K562 (cell line): ENCODE measurements around the gene ANXA10. TPM values are rescaled to one million over a fixed set of nuclear protein-coding genes. Genes with fewer than 3 reads are reported as not detected.

ENCODE experiments used
- ATAC-seq: fragments of 200-7000 bp; cut with Tn5 transposase; 3 replicates; pipeline ENCODE4 v1.9.1; 2020; ENCODE audit warnings: moderate library complexity
- BruUV-seq: library from RNA; stranded (reverse); fragments of 400-500 nt; replicated peaks from 2 replicates; lab custom pipeline; 2021; lab: Mats Ljungman, UMichigan
- CTCF ChIA-PET: fragments of 300-600 bp; formaldehyde crosslinking; extraction: SDS; loops from one replicate; lab custom pipeline; 2021; ENCODE audit warnings: low intra/inter-chr PET ratio; lab: Yijun Ruan, JAX
- POLR2A ChIA-PET: fragments of 300-600, 350-650 bp; sonication (Branson Sonifier 250); formaldehyde crosslinking; extraction: SDS; loops from one replicate; lab custom pipeline; 2021; ENCODE audit warnings: antibody characterized with exemption, inconsistent platforms; lab: Yijun Ruan, JAX
- DNase-seq, 4 experiments: peaks; one replicate each; pipeline versions ENCODE4 v3.0.0 to v3.0.0-alpha.2; 2011 to 2018; ENCODE audit warnings: low spot score in 3 of 4, mixed read lengths in 3 of 4; ENCODE audit errors: extremely low read depth in 1 of 4
- FAIRE-seq: peaks from 2 replicates; lab custom pipeline; 2011; peaks lifted over from hg19 to GRCh38; lab: Jason Lieb, UNC
- H2AFZ ChIP-seq: 2 replicates; pipeline ENCODE4 v1.6.0; 2011; ENCODE audit warnings: low read depth, low read length, control low read depth, inconsistent platforms
- H3K27ac ChIP-seq: fragments of 200-600 bp; 3 replicates; pipeline ENCODE4 v1.8.0; 2011; ENCODE audit warnings: low read depth, mild to moderate bottlenecking, control low read depth, inconsistent platforms, low read length, moderate library complexity, mixed read lengths; ENCODE audit errors: extremely low read depth
- H3K27me3 ChIP-seq, 2 experiments: fragments of 300-600 bp in 1 of 2; 2 replicates in 1 of 2; 3 replicates in 1 of 2; pipeline versions ENCODE4 v1.6.0 to v1.8.0; 2011; ENCODE audit warnings: inconsistent platforms in 2 of 2, low read length in 2 of 2, mild to moderate bottlenecking in 1 of 2, mixed read lengths in 1 of 2, moderate library complexity in 1 of 2; ENCODE audit not compliant: control insufficient read depth in 2 of 2, insufficient read depth in 2 of 2
- H3K36me3 ChIP-seq: fragments of 300-600 bp; 3 replicates; pipeline ENCODE4 v1.8.0; 2011; ENCODE audit warnings: mild to moderate bottlenecking, low read length, inconsistent platforms; ENCODE audit not compliant: control insufficient read depth, insufficient read depth
- H3K4me1 ChIP-seq, 2 experiments: fragments of 200-600 bp in 1 of 2; replicated peaks in 1 of 2; 2 replicates in 1 of 2; 3 replicates in 1 of 2; pipeline versions ENCODE4 v1.5.1 to v1.8.0; 2011; ENCODE audit warnings: inconsistent platforms in 2 of 2, low read length in 2 of 2, mild to moderate bottlenecking in 1 of 2, mixed read lengths in 1 of 2, moderate library complexity in 1 of 2; ENCODE audit not compliant: control insufficient read depth in 2 of 2, insufficient read depth in 2 of 2
- H3K4me2 ChIP-seq: 2 replicates; pipeline ENCODE4 v1.6.1; 2011; ENCODE audit warnings: low read length, control low read depth, inconsistent platforms, mixed read lengths; ENCODE audit not compliant: insufficient read depth
- H3K4me3 ChIP-seq: fragments of 200-600 bp; sonication (generic), shearing (Covaris generic); 2 replicates; pipeline ENCODE4 v1.5.1; 2016; ENCODE audit warnings: control low read depth, inconsistent platforms
- H3K79me2 ChIP-seq: fragments of 200-600 bp; 3 replicates; pipeline ENCODE4 v1.8.0; 2011; ENCODE audit warnings: low read length, inconsistent platforms; ENCODE audit not compliant: control insufficient read depth, insufficient read depth
- H3K9ac ChIP-seq, 2 experiments: 2 replicates each; pipeline versions ENCODE4 v1.6.0 to v1.6.1; 2011; ENCODE audit warnings: low read depth in 2 of 2, low read length in 2 of 2, control low read depth in 1 of 2, inconsistent platforms in 1 of 2, mild to moderate bottlenecking in 1 of 2, mixed read lengths in 1 of 2; ENCODE audit not compliant: insufficient read depth in 1 of 2
- H3K9me1 ChIP-seq: one replicate; pipeline ENCODE4 v1.6.0; 2011; ENCODE audit warnings: inconsistent platforms, mild to moderate bottlenecking, low read length, moderate library complexity; ENCODE audit not compliant: control insufficient read depth, insufficient read depth
- H3K9me3 ChIP-seq: replicated peaks from 2 replicates; pipeline ENCODE4 v1.5.1; 2011; ENCODE audit warnings: low read depth, low read length, inconsistent platforms; ENCODE audit not compliant: control insufficient read depth, insufficient read depth
- H4K20me1 ChIP-seq: replicated peaks from 2 replicates; pipeline ENCODE4 v1.6.1; 2011; ENCODE audit warnings: low read length, inconsistent platforms, mixed read lengths; ENCODE audit not compliant: control insufficient read depth, insufficient read depth
- BRD9 ChIP-seq: fragments of 450-650 bp; IDR thresholded peaks from 2 replicates; pipeline ENCODE4 v1.6.1; 2018; ENCODE audit warnings: low read depth; ENCODE audit not compliant: partially characterized antibody
- ESRRB ChIP-seq: fragments of 250-450 bp; sonication (Bioruptor Pico); IDR thresholded peaks from 2 replicates; pipeline ENCODE4 v1.5.0; 2020; ENCODE audit warnings: mild to moderate bottlenecking, moderate library complexity, borderline replicate concordance
- FIP1L1 ChIP-seq: fragments of 200-400 bp; formaldehyde crosslinking; IDR thresholded peaks from 2 replicates; pipeline ENCODE4 v1.6.1; 2018; ENCODE audit warnings: mild to moderate bottlenecking, low read depth, low read length; ENCODE audit not compliant: poor library complexity, severe bottlenecking
- YBX1 ChIP-seq: fragments of 450-650 bp; IDR thresholded peaks from 2 replicates; pipeline ENCODE4 v1.7.1; 2016; ENCODE audit warnings: mild to moderate bottlenecking
- ZBTB1 ChIP-seq: sonication (generic); formaldehyde crosslinking; IDR thresholded peaks from 2 replicates; pipeline ENCODE4 v1.8.1; 2023; ENCODE audit warnings: missing genetic modification reagents, low read depth, mild to moderate bottlenecking, borderline replicate concordance
- ZNF165 ChIP-seq: fragments of 250-450 bp; sonication (Bioruptor Pico); IDR thresholded peaks from 2 replicates; pipeline ENCODE4 v1.4.0; 2020; ENCODE audit warnings: borderline replicate concordance
- ZNF830 ChIP-seq: fragments of 250-450 bp; sonication (Bioruptor Pico); IDR thresholded peaks from 2 replicates; pipeline ENCODE4 v1.5.0; 2021; ENCODE audit warnings: mild to moderate bottlenecking
- WGBS: fragments of 100-300 bp; shearing (Covaris generic); methylation state at CpG from one replicate; pipeline ENCODE4 v1.1.6; 2016; ENCODE audit warnings: low coverage, mixed read lengths; ENCODE audit not compliant: insufficient coverage; ENCODE audit errors: missing lambda C conversion rate; 5-methylcytosine and 5-hydroxymethylcytosine counted together
- in situ Hi-C: fragments of 300-500 bp; cut with MboI; formaldehyde crosslinking; loops from 4 replicates; pipeline ENCODE4 v1.15.0; 2018; ENCODE audit warnings: inconsistent platforms, mixed read lengths
- intact Hi-C: fragments of 100-400 bp; cut with micrococcal nuclease; formaldehyde crosslinking; loops from 2 replicates; pipeline ENCODE4 v1.14.2; 2022
- polyA plus RNA-seq, 8 experiments: library from polyadenylated mRNA; depleted of rRNA in 4 of 8; stranded (reverse) in 5 of 8; unstranded in 3 of 8; fragments of >200 nt; fragmentation: Nextera tagmentation in 2 of 8; fragmentation: Illumina TruSeq in 1 of 8; extraction: Ambion mirVana in 2 of 8; extraction: Trizol in 1 of 8; gene quantifications; 2 replicates each; pipeline versions ENCODE4 v1.2.1 to v1.2.3, GENCODE V29; 2011 to 2014; ENCODE audit warnings: inconsistent platforms in 1 of 8, missing spikeins in 1 of 8
- total RNA-seq, 7 experiments: library from RNA; depleted of rRNA in 6 of 7; stranded (reverse); fragments of >200 nt in 6 of 7; fragmentation: Illumina TruSeq in 2 of 7; extraction: Trizol in 2 of 7; gene quantifications; 2 replicates each; pipeline versions ENCODE4 v1.2.1 to v1.2.3, GENCODE V29; 2011 to 2021; ENCODE audit warnings: low replicate concordance in 1 of 7
- TF ChIP-seq, protein P1 (sequence below): sonication (generic); formaldehyde crosslinking; IDR thresholded peaks from 2 replicates; pipeline ENCODE4 v1.8.0; 2023; ENCODE audit warnings: mild to moderate bottlenecking, missing genetic modification reagents
- TF ChIP-seq, protein P2 (sequence below), 2 experiments: fragments of 450-650 bp; conservative IDR thresholded peaks; 2 replicates each; pipeline ENCODE4 v1.6.1; 2017; ENCODE audit warnings: mild to moderate bottlenecking in 2 of 2, moderate library complexity in 2 of 2

ANXA10 gene
- total and polyA plus RNA-seq, 9 of the 15 experiments (the other 6 are each of a cell fraction or from before 2014, with no cell fraction given) = not detected

DNA sequence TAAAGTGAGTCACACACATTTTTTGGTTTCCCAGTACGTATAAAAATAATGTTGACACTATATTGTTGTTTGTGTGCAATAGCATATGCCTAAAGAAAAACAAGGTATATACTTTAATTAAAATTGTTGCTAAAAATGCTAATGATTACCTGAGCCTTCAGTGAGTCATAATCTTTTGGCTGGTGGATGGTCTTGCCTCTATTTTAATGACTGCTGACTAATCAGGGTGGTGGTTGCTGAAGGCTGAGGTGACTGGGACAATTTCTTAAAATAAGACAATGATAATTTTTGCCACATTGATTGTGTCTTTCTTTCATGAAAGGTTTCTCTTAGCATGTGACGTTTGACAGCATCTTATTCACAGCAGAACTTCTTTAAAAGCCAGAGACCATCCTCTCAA, 21.0 kb upstream of the ANXA10 start:
- DNase-seq = no peak
- no peaks in the 10 kb centered on the region for H3K27me3 ChIP-seq
- in situ Hi-C loops (no loop called here), intact Hi-C loops (loop anchor here (10.0 kb wide), 1 partner anchor 447 kb away; no protein-coding TSS in a partner anchor)
- no peaks in the 10 kb centered on the region for H3K36me3 ChIP-seq
- no peaks in the 10 kb centered on the region for H3K9me3 ChIP-seq
- no peak overlapping the region for H2AFZ ChIP-seq
- H4K20me1 ChIP-seq = no peaks in the 10 kb centered on the region
- no peak overlapping the region for H3K4me3 ChIP-seq
- no peak overlapping the region for H3K27ac ChIP-seq
- WGBS = 0% methylated on average over 2 of the region's 2 CpGs
- H3K9me1 ChIP-seq = no peaks in the 10 kb centered on the region
- no peaks in the 10 kb centered on the region for H3K79me2 ChIP-seq
- H3K4me1 ChIP-seq = no peaks in the 10 kb centered on the region
- CTCF ChIA-PET = no interaction called here
- H3K4me2 ChIP-seq = no peak overlapping the region
- no peak overlapping the region for H3K9ac ChIP-seq
- POLR2A ChIA-PET = no interaction called here
- ATAC-seq = no peak
- FAIRE-seq = no peak
- no TSS peak for BruUV-seq
- TF ChIP-seq, protein P1, sequence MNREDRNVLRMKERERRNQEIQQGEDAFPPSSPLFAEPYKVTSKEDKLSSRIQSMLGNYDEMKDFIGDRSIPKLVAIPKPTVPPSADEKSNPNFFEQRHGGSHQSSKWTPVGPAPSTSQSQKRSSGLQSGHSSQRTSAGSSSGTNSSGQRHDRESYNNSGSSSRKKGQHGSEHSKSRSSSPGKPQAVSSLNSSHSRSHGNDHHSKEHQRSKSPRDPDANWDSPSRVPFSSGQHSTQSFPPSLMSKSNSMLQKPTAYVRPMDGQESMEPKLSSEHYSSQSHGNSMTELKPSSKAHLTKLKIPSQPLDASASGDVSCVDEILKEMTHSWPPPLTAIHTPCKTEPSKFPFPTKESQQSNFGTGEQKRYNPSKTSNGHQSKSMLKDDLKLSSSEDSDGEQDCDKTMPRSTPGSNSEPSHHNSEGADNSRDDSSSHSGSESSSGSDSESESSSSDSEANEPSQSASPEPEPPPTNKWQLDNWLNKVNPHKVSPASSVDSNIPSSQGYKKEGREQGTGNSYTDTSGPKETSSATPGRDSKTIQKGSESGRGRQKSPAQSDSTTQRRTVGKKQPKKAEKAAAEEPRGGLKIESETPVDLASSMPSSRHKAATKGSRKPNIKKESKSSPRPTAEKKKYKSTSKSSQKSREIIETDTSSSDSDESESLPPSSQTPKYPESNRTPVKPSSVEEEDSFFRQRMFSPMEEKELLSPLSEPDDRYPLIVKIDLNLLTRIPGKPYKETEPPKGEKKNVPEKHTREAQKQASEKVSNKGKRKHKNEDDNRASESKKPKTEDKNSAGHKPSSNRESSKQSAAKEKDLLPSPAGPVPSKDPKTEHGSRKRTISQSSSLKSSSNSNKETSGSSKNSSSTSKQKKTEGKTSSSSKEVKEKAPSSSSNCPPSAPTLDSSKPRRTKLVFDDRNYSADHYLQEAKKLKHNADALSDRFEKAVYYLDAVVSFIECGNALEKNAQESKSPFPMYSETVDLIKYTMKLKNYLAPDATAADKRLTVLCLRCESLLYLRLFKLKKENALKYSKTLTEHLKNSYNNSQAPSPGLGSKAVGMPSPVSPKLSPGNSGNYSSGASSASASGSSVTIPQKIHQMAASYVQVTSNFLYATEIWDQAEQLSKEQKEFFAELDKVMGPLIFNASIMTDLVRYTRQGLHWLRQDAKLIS (CRISPR knock-in tag) = no peak
- TF ChIP-seq, protein P2, sequence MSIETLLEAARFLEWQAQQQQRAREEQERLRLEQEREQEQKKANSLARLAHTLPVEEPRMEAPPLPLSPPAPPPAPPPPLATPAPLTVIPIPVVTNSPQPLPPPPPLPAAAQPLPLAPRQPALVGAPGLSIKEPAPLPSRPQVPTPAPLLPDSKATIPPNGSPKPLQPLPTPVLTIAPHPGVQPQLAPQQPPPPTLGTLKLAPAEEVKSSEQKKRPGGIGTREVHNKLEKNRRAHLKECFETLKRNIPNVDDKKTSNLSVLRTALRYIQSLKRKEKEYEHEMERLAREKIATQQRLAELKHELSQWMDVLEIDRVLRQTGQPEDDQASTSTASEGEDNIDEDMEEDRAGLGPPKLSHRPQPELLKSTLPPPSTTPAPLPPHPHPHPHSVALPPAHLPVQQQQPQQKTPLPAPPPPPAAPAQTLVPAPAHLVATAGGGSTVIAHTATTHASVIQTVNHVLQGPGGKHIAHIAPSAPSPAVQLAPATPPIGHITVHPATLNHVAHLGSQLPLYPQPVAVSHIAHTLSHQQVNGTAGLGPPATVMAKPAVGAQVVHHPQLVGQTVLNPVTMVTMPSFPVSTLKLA (conservative IDR thresholded peaks at IDR 0.05) = no peak
- TF ChIP-seq FIP1L1 (no peak), BRD9 (no peak), ZNF165 (CRISPR knock-in tag) (no peak), ESRRB (no peak), ZBTB1 (CRISPR knock-in tag) (no peak), ZNF830 (no peak), YBX1 (no peak)
